CD4-positive, alpha-beta T cell treated with Interferon gamma for 1 hour (primary cell): ENCODE measurements around the gene MTA3.
A peak's percentile ranks its signal among the peaks of the same experiment; 100 is the strongest.
"Not testable (repeated sequence)": the region's sequence is repeated elsewhere in the genome, so short reads cannot be mapped to it uniquely, and the experiment has no call there.

Experiments
- DNase-seq: peaks from one replicate; pipeline ENCODE4 v3.0.0-alpha.2; 2020

Gene MTA3

GRCh38 chr2:42568401-42569115 is at the start of gene MTA3:
Gene MTA3 (plus strand): TSS chr2:42568632. CDS start chr2:42568746, 114 bp downstream.
- peak; percentile 60 for DNase-seq

- DNase-seq = no peak
These were observed 48.8 kb upstream of the MTA3 start for GRCh38 chr2:42519624-42520023.

GRCh38 chr2:42522035-42522434 is 46.4 kb upstream of the MTA3 start:
- no peak for DNase-seq

- DNase-seq = no peak
These were observed 45.1 kb upstream of the MTA3 start for GRCh38 chr2:42523341-42523740.

GRCh38 chr2:42532397-42532796 is 36.0 kb upstream of the MTA3 start:
- DNase-seq = no peak

- DNase-seq = no peak
These were observed 30.9 kb upstream of the MTA3 start for GRCh38 chr2:42537493-42537892.

- no peak for DNase-seq
These were observed 25.6 kb upstream of the MTA3 start for GRCh38 chr2:42542871-42543270.

- DNase-seq = no peak
These were observed 23.3 kb upstream of the MTA3 start for GRCh38 chr2:42545023-42545721.

- DNase-seq = no peak
These were observed 22.5 kb upstream of the MTA3 start for GRCh38 chr2:42545841-42546390.

- DNase-seq = no peak
These were observed 21.4 kb upstream of the MTA3 start for GRCh38 chr2:42547014-42547413.

- DNase-seq = no peak
These were observed 20.8 kb upstream of the MTA3 start for GRCh38 chr2:42547446-42548295.

- DNase-seq = no peak
These were observed 17.6 kb upstream of the MTA3 start for GRCh38 chr2:42550870-42551269.

GRCh38 chr2:42554392-42554791 is 14.0 kb upstream of the MTA3 start:
- no peak for DNase-seq

- DNase-seq = no peak
These were observed 12.0 kb upstream of the MTA3 start for GRCh38 chr2:42556315-42556890.

GRCh38 chr2:42557306-42557705 is 11.1 kb upstream of the MTA3 start:
- DNase-seq = no peak

GRCh38 chr2:42558827-42559226 is 9.6 kb upstream of the MTA3 start:
- DNase-seq = no peak

GRCh38 chr2:42560133-42560532 is 8.3 kb upstream of the MTA3 start:
- DNase-seq = not testable (repeated sequence)

- no peak for DNase-seq
These were observed 7.5 kb upstream of the MTA3 start for GRCh38 chr2:42560899-42561298.

GRCh38 chr2:42562474-42563144 is 5.8 kb upstream of the MTA3 start:
- DNase-seq = no peak

GRCh38 chr2:42566025-42566424 is 2.4 kb upstream of the MTA3 start:
- no peak for DNase-seq

GRCh38 chr2:42566837-42567321 is 1.6 kb upstream of the MTA3 start:
- DNase-seq = no peak

GRCh38 chr2:42567364-42567763 is 1.1 kb upstream of the MTA3 start:
- no peak for DNase-seq
